Measurements from ENCODE around the gene POM121L2. TPM values are rescaled to one million over a fixed set of nuclear protein-coding genes. Genes with fewer than 3 reads are reported as not detected.

POM121L2 gene
- total and polyA plus RNA-seq, 9 of the 15 experiments (the other 6 are each of a cell fraction or from before 2014, with no cell fraction given), result 0.23 to 0.45 TPM; not detected in 7

- peak in 1 of 2 experiments; percentile 58; a peak in 1 of 4 replicates for TF ChIP-seq MAZ (CRISPR knock-in tag; conservative IDR thresholded peaks at IDR 0.05 in 1 of 2, IDR thresholded peaks at IDR 0.05 in 1 of 2)
- peak; percentile 21; the same call in 1 of the 2 replicates for TF ChIP-seq GATA2 (CRISPR knock-in tag; IDR thresholded peaks at IDR 0.05)
- TF ChIP-seq BRD9 (IDR thresholded peaks at IDR 0.05; ENCODE audit: low read depth, partially characterized antibody), result peak; percentile 48
- 0 out of 2 replicates have a peak, but pooled peaks have one; percentile 4 for TF ChIP-seq TEAD2 (tag; IDR thresholded peaks at IDR 0.05)
- TF ChIP-seq BMI1 (IDR thresholded peaks at IDR 0.05; ENCODE audit: low read length), result no peak
- no peak for TF ChIP-seq EGR1 (conservative IDR thresholded peaks at IDR 0.05)
- no peak for TF ChIP-seq PRPF4 (IDR thresholded peaks at IDR 0.05; ENCODE audit: insufficient read depth, low read depth, low read length, poor library complexity, severe bottlenecking)
- TF ChIP-seq, protein P1, sequence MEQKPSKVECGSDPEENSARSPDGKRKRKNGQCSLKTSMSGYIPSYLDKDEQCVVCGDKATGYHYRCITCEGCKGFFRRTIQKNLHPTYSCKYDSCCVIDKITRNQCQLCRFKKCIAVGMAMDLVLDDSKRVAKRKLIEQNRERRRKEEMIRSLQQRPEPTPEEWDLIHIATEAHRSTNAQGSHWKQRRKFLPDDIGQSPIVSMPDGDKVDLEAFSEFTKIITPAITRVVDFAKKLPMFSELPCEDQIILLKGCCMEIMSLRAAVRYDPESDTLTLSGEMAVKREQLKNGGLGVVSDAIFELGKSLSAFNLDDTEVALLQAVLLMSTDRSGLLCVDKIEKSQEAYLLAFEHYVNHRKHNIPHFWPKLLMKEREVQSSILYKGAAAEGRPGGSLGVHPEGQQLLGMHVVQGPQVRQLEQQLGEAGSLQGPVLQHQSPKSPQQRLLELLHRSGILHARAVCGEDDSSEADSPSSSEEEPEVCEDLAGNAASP (IDR thresholded peaks at IDR 0.05), result no peak
- no peak for TF ChIP-seq PBX2 (CRISPR knock-in tag; IDR thresholded peaks at IDR 0.05; ENCODE audit: low read depth)
- TF ChIP-seq PBX2 (tag; conservative IDR thresholded peaks at IDR 0.05; ENCODE audit: low read depth), result peak; percentile 65
- no peak; the same call in 1 of the 2 replicates for TF ChIP-seq LEF1 (IDR thresholded peaks at IDR 0.05)
- TF ChIP-seq, protein P2, sequence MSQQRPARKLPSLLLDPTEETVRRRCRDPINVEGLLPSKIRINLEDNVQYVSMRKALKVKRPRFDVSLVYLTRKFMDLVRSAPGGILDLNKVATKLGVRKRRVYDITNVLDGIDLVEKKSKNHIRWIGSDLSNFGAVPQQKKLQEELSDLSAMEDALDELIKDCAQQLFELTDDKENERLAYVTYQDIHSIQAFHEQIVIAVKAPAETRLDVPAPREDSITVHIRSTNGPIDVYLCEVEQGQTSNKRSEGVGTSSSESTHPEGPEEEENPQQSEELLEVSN (IDR thresholded peaks at IDR 0.05; ENCODE audit: borderline replicate concordance in 1 of 2, extremely low read depth in 1 of 2, insufficient read depth in 1 of 2, insufficient read length in 1 of 2, low read depth in 1 of 2, low read length in 1 of 2, poor library complexity in 1 of 2, severe bottlenecking in 1 of 2), result no peak
- TF ChIP-seq HDAC3 (IDR thresholded peaks at IDR 0.05; ENCODE audit: borderline replicate concordance, partially characterized antibody), result no peak
- TF ChIP-seq, protein P3, sequence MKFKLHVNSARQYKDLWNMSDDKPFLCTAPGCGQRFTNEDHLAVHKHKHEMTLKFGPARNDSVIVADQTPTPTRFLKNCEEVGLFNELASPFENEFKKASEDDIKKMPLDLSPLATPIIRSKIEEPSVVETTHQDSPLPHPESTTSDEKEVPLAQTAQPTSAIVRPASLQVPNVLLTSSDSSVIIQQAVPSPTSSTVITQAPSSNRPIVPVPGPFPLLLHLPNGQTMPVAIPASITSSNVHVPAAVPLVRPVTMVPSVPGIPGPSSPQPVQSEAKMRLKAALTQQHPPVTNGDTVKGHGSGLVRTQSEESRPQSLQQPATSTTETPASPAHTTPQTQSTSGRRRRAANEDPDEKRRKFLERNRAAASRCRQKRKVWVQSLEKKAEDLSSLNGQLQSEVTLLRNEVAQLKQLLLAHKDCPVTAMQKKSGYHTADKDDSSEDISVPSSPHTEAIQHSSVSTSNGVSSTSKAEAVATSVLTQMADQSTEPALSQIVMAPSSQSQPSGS (CRISPR knock-in tag; IDR thresholded peaks at IDR 0.05), result no peak
- no peak for TF ChIP-seq TAF1 (IDR thresholded peaks at IDR 0.05; ENCODE audit: control insufficient read depth, extremely low read depth, insufficient read depth, low read length, severe bottlenecking)
- no peak for TF ChIP-seq CHCHD3 (CRISPR knock-in tag; IDR thresholded peaks at IDR 0.05)
- peak; percentile 40 for TF ChIP-seq KDM5B (IDR thresholded peaks at IDR 0.05; ENCODE audit: insufficient replicate concordance, low read depth, low read length)
- no peak for TF ChIP-seq ZBTB8A (IDR thresholded peaks at IDR 0.05; ENCODE audit: partially characterized antibody)
- peak; percentile 85 for TF ChIP-seq MEIS2 (IDR thresholded peaks at IDR 0.05; ENCODE audit: partially characterized antibody)
- no peak for TF ChIP-seq PURB (CRISPR knock-in tag; IDR thresholded peaks at IDR 0.05; ENCODE audit: low read depth)
These were observed 15.8 kb downstream of the POM121L2 start (continued) for GRCh38 chr6:27296106-27296783.
